ENCODE data around the gene TSPEAR. TPM values are rescaled to one million over a fixed set of nuclear protein-coding genes. Genes with fewer than 3 reads are reported as not detected.

TSPEAR gene
- total RNA-seq, 4 donors from 2014 or later = not detected

- TF ChIP-seq POLR2A (IDR thresholded peaks at IDR 0.05) = no peak
- no peak for TF ChIP-seq EP300 (IDR thresholded peaks at IDR 0.05; ENCODE audit: low read depth)
- no peak for TF ChIP-seq CTCF (IDR thresholded peaks at IDR 0.05)
- no peak for TF ChIP-seq POLR2AphosphoS5 (IDR thresholded peaks at IDR 0.05)
- Histone ChIP-seq H3K27ac (no peak overlapping the region), H3K36me3 (no peaks in the 10 kb centered on the region), H3K27me3 (no peaks in the 10 kb centered on the region), H3K4me1 (peaks cover 0 to 10% (median 7%) of the 10 kb centered on the region in 4 donors), H3K9me3 (no peaks in the 10 kb centered on the region), H3K4me3 (no peak overlapping the region)
- intact Hi-C loops (cut with DNase I; ENCODE audit: low total_unique reads) = loop anchor here (10.0 kb wide), 1 partner anchor 122 kb away; the partner anchor contains the start of gene CFAP410
- in situ Hi-C loops (cut with MboI; ENCODE audit: low pct_ligation_motif_present in 1 of 4, low pct_unique_long_range_greater_than_20kb in 1 of 4, low sequenced_read_pairs in 3 of 4) = loop anchor here in 2 of 4 donors (10.0 to 25.0 kb wide), 2 partner anchors 112 to 195 kb away; partner anchors contain the start of gene DNMT3L (in 1 of the 2)
- WGBS, 2 donors (ENCODE audit: low coverage in 1 of 2) = 96% methylated on average over 42 of the region's 44 CpGs; no CpG with 5 or more reads in 1 of the 2 donors
- DNase-seq = no peak
Measured at GRCh38 chr21:44456915-44457736, 254.2 kb downstream of the TSPEAR start.

GRCh38 chr21:44456214-44456914, 255.0 kb downstream of the TSPEAR start:
- Histone ChIP-seq H3K36me3 (no peaks in the 10 kb centered on the region), H3K9me3 (no peaks in the 10 kb centered on the region), H3K4me3 (peak overlapping the region in 3 of 4 donors; percentile 86 to 99 (median 89)), H3K27me3 (peaks cover under 1% of the 10 kb centered on the region), H3K27ac (peak overlapping the region in 2 of 4 donors; percentile 61 to 78), H3K4me1 (peaks cover 0 to 10% (median 7%) of the 10 kb centered on the region in 4 donors)
- WGBS, 2 donors (ENCODE audit: low coverage in 1 of 2) = 75% methylated on average over 35 of the region's 35 CpGs; no CpG with 5 or more reads in 1 of the 2 donors
- no peak for DNase-seq
- in situ Hi-C loops (cut with MboI; ENCODE audit: low pct_ligation_motif_present in 1 of 4, low pct_unique_long_range_greater_than_20kb in 1 of 4, low sequenced_read_pairs in 3 of 4) (loop anchor here in 2 of 4 donors (10.0 to 25.0 kb wide), 2 partner anchors 112 to 194 kb away; partner anchors contain the start of gene DNMT3L (in 1 of the 2)), intact Hi-C loops (cut with DNase I; ENCODE audit: low total_unique reads) (loop anchor here (10.0 kb wide), 1 partner anchor 122 kb away; the partner anchor contains the start of gene CFAP410)
- TF ChIP-seq EP300 (IDR thresholded peaks at IDR 0.05; ENCODE audit: low read depth) (no peak), CTCF (IDR thresholded peaks at IDR 0.05) (no peak), POLR2AphosphoS5 (IDR thresholded peaks at IDR 0.05) (no peak), POLR2A (IDR thresholded peaks at IDR 0.05) (no peak)

GRCh38 chr21:44455524-44456213, 255.7 kb downstream of the TSPEAR start:
- TF ChIP-seq CTCF (IDR thresholded peaks at IDR 0.05) (peak in 1 of 5 experiments; percentile 13), EP300 (IDR thresholded peaks at IDR 0.05; ENCODE audit: low read depth) (no peak)

More at GRCh38 chr21:44455524-44456213, 255.7 kb downstream of the TSPEAR start:
- Histone ChIP-seq H3K4me1 (peaks cover 0 to 10% (median 7%) of the 10 kb centered on the region in 4 donors), H3K36me3 (no peaks in the 10 kb centered on the region), H3K4me3 (peak overlapping the region; percentile 86 to 99 (median 88)), H3K9me3 (no peaks in the 10 kb centered on the region), H3K27me3 (peaks cover 5% of the 10 kb centered on the region), H3K27ac (peak overlapping the region; percentile 61 to 80 (median 78))
- WGBS, 2 donors (ENCODE audit: low coverage in 1 of 2) = no CpG with 5 or more reads among the region's 72 CpGs
- in situ Hi-C loops (cut with MboI; ENCODE audit: low pct_ligation_motif_present in 1 of 4, low pct_unique_long_range_greater_than_20kb in 1 of 4, low sequenced_read_pairs in 3 of 4) = loop anchor here in 2 of 4 donors (10.0 to 25.0 kb wide), 2 partner anchors 111 to 193 kb away; partner anchors contain the start of gene DNMT3L (in 1 of the 2)
- peak; percentile 59 for DNase-seq
- intact Hi-C loops (cut with DNase I; ENCODE audit: low total_unique reads) = loop anchor here (10.0 kb wide), 1 partner anchor 121 kb away; the partner anchor contains the start of gene CFAP410
